GM23338 (cell line): Measurements from ENCODE around the gene CLEC3A. TPM values are rescaled to one million over a fixed set of nuclear protein-coding genes. Genes with fewer than 3 reads are reported as not detected.

Experiments used
- ATAC-seq: fragments of 200-7000 bp; cut with Tn5 transposase; 3 replicates; pipeline ENCODE4 v1.9.1; 2020
- DNase-seq: peaks from one replicate; pipeline ENCODE4 v3.0.0-alpha.2; 2015; ENCODE audit warnings: low spot score
- H2AFZ ChIP-seq: fragments of 200-600 bp; sonication (generic); 2 replicates; pipeline ENCODE4 v1.8.0; 2016; ENCODE audit warnings: antibody characterized with exemption, mild to moderate bottlenecking, moderate library complexity
- H3F3A ChIP-seq: fragments of 200-600 bp; sonication (generic); replicated peaks from 2 replicates; pipeline ENCODE4 v1.8.0; 2017; ENCODE audit warnings: antibody characterized with exemption, mixed run types, low read depth
- H3K27ac ChIP-seq: fragments of 200-600 bp; sonication (generic); 2 replicates; pipeline ENCODE4 v1.6.1; 2016; ENCODE audit warnings: low read depth
- H3K27me3 ChIP-seq: fragments of 200-600 bp; sonication (generic); 2 replicates; pipeline ENCODE4 v1.8.0; 2016; ENCODE audit warnings: mild to moderate bottlenecking, mixed run types, moderate library complexity; ENCODE audit not compliant: insufficient read depth
- H3K36me3 ChIP-seq: fragments of 200-600 bp; sonication (generic); 2 replicates; pipeline ENCODE4 v1.8.0; 2016; ENCODE audit warnings: mild to moderate bottlenecking; ENCODE audit not compliant: insufficient read depth
- H3K4me1 ChIP-seq: fragments of 200-600 bp; sonication (generic); 2 replicates; pipeline ENCODE4 v1.8.0; 2016; ENCODE audit warnings: mild to moderate bottlenecking, moderate library complexity; ENCODE audit not compliant: insufficient read depth
- H3K4me2 ChIP-seq: fragments of 200-600 bp; sonication (generic); 2 replicates; pipeline ENCODE4 v1.7.1; 2017; ENCODE audit warnings: mixed run types
- H3K4me3 ChIP-seq: fragments of 200-600 bp; sonication (generic); 2 replicates; pipeline ENCODE4 v1.6.1; 2016; ENCODE audit warnings: mixed run types
- H3K79me2 ChIP-seq: fragments of 200-600 bp; sonication (generic); replicated peaks from 2 replicates; pipeline ENCODE4 v1.8.0; 2017; ENCODE audit warnings: mild to moderate bottlenecking; ENCODE audit not compliant: insufficient read depth
- H3K9me2 ChIP-seq: fragments of 200-600 bp; sonication (generic); 2 replicates; pipeline ENCODE4 v1.8.0; 2017; ENCODE audit not compliant: insufficient read depth
- H4K20me1 ChIP-seq: fragments of 200-600 bp; sonication (generic); replicated peaks from 2 replicates; pipeline ENCODE4 v1.8.0; 2017; ENCODE audit warnings: mild to moderate bottlenecking; ENCODE audit not compliant: insufficient read depth
- H3K27ac Mint-ChIP-seq: 2 replicates; pipeline ENCODE4 v1.8.0; 2020; ENCODE audit warnings: inconsistent platforms, mild to moderate bottlenecking, moderate library complexity, mixed read lengths
- H3K27me3 Mint-ChIP-seq: 3 replicates; pipeline ENCODE4 v1.8.0; 2022; ENCODE audit warnings: low read depth, mild to moderate bottlenecking, moderate library complexity, mixed read lengths, inconsistent platforms; ENCODE audit not compliant: insufficient read depth, poor library complexity
- H3K36me3 Mint-ChIP-seq: 3 replicates; pipeline ENCODE4 v1.8.0; 2021; ENCODE audit warnings: low read depth, mild to moderate bottlenecking, inconsistent platforms, moderate library complexity, mixed read lengths
- H3K4me1 Mint-ChIP-seq: 3 replicates; pipeline ENCODE4 v1.8.0; 2020; ENCODE audit warnings: mild to moderate bottlenecking, inconsistent platforms, mixed read lengths
- H3K4me3 Mint-ChIP-seq: 3 replicates; pipeline ENCODE4 v1.8.0; 2021; ENCODE audit warnings: moderate library complexity, mild to moderate bottlenecking, inconsistent platforms, mixed read lengths
- H3K9me3 Mint-ChIP-seq: 3 replicates; pipeline ENCODE4 v1.8.0; 2020; ENCODE audit warnings: moderate library complexity, mild to moderate bottlenecking, inconsistent platforms, mixed read lengths
- CREB1 ChIP-seq: fragments of 250-450 bp; sonication (Bioruptor Pico); IDR thresholded peaks from 2 replicates; pipeline ENCODE4 v1.5.0; 2020; ENCODE audit warnings: low read depth, mild to moderate bottlenecking, moderate library complexity
- EZH2 ChIP-seq: fragments of 200-600 bp; sonication (generic); IDR thresholded peaks from one replicate; pipeline ENCODE4 v1.8.0; 2017; ENCODE audit warnings: antibody characterized with exemption, mild to moderate bottlenecking, low read depth; ENCODE audit not compliant: unreplicated experiment
- JUNB ChIP-seq: IDR thresholded peaks from one replicate; pipeline ENCODE4 v1.6.1; 2016; ENCODE audit warnings: antibody characterized with exemption; ENCODE audit not compliant: unreplicated experiment
- POLR2AphosphoS5 ChIP-seq: IDR thresholded peaks from 2 replicates; pipeline ENCODE4 v1.6.1; 2016; ENCODE audit warnings: antibody characterized with exemption, low read depth
- ZNF114 ChIP-seq: fragments of 250-450 bp; sonication (Bioruptor Pico); IDR thresholded peaks from 2 replicates; pipeline ENCODE4 v1.5.0; 2020; ENCODE audit warnings: mild to moderate bottlenecking, moderate library complexity
- ZNF331 ChIP-seq: fragments of 250-450 bp; sonication (Bioruptor Pico); IDR thresholded peaks from 2 replicates; pipeline ENCODE4 v1.5.0; 2020; ENCODE audit warnings: low read depth, mild to moderate bottlenecking, moderate library complexity
- polyA plus RNA-seq: library from polyadenylated mRNA; unstranded; fragments of >200 nt; fragmentation: Nextera tagmentation; extraction: Ambion mirVana; gene quantifications from 2 replicates; pipeline ENCODE4 v1.2.1, GENCODE V29; 2016
- total RNA-seq: library from RNA; depleted of rRNA; stranded (reverse); fragments of >200 nt; shearing (Covaris generic); gene quantifications from 2 replicates; pipeline ENCODE4 v1.2.3, GENCODE V29; 2014
- TF ChIP-seq, protein P1 (sequence below): IDR thresholded peaks from one replicate; pipeline ENCODE4 v1.6.1; 2018; ENCODE audit warnings: antibody characterized with exemption; ENCODE audit not compliant: unreplicated experiment
- TF ChIP-seq, protein P2 (sequence below): IDR thresholded peaks from 2 replicates; pipeline ENCODE4 v1.6.1; 2016; ENCODE audit warnings: antibody characterized with exemption
- TF ChIP-seq, protein P3 (sequence below), 2 experiments: fragments of 200-600 bp in 1 of 2; sonication (generic) in 1 of 2; conservative IDR thresholded peaks; 2 replicates each; pipeline versions ENCODE4 v1.5.1 to v1.6.1; 2016 to 2017; ENCODE audit warnings: antibody characterized with exemption in 2 of 2, low read depth in 2 of 2, mild to moderate bottlenecking in 2 of 2, moderate library complexity in 1 of 2

Gene CLEC3A
- total and polyA plus RNA-seq, 2 experiments from 2014 or later, result not detected

DNA sequence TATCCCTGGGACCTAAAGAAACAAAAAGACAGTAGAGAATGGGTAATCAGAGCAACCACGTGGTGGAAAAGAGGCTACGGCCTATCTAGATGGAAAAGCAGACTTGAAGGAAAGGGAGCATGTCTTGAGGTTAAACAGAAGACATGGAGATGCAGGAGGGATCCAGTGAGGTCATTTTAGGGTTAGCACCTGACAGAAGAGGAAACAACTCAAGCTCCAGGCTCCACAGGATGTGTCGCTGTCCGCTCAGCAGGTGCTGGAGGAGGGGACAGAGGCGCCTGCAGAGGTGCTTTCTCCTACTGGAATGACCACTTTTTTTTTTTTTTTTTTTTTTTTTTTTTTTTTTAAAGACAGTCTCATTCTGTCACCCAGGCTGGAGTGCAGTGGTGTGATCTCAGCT lies 47.5 kb upstream of the CLEC3A start:
- H3K4me1 Mint-ChIP-seq, result peaks cover 30% of the 10 kb centered on the region
- Histone ChIP-seq H3K36me3 (no peaks in the 10 kb centered on the region), H3K4me1 (peaks cover 25% of the 10 kb centered on the region), H3K4me2 (no peak overlapping the region), H4K20me1 (no peaks in the 10 kb centered on the region; the same call in 1 of the 2 replicates), H3K27me3 (no peaks in the 10 kb centered on the region), H3K9me2 (peaks cover 7% of the 10 kb centered on the region), H3F3A (no peaks in the 10 kb centered on the region), H3K27ac (no peak overlapping the region), H3K79me2 (no peaks in the 10 kb centered on the region), H2AFZ (no peak overlapping the region), H3K4me3 (no peak overlapping the region)
- ATAC-seq, result peak; percentile 40
- peaks cover 3% of the 10 kb centered on the region for H3K27me3 Mint-ChIP-seq
- TF ChIP-seq EZH2, result no peak
- TF ChIP-seq, protein P1, sequence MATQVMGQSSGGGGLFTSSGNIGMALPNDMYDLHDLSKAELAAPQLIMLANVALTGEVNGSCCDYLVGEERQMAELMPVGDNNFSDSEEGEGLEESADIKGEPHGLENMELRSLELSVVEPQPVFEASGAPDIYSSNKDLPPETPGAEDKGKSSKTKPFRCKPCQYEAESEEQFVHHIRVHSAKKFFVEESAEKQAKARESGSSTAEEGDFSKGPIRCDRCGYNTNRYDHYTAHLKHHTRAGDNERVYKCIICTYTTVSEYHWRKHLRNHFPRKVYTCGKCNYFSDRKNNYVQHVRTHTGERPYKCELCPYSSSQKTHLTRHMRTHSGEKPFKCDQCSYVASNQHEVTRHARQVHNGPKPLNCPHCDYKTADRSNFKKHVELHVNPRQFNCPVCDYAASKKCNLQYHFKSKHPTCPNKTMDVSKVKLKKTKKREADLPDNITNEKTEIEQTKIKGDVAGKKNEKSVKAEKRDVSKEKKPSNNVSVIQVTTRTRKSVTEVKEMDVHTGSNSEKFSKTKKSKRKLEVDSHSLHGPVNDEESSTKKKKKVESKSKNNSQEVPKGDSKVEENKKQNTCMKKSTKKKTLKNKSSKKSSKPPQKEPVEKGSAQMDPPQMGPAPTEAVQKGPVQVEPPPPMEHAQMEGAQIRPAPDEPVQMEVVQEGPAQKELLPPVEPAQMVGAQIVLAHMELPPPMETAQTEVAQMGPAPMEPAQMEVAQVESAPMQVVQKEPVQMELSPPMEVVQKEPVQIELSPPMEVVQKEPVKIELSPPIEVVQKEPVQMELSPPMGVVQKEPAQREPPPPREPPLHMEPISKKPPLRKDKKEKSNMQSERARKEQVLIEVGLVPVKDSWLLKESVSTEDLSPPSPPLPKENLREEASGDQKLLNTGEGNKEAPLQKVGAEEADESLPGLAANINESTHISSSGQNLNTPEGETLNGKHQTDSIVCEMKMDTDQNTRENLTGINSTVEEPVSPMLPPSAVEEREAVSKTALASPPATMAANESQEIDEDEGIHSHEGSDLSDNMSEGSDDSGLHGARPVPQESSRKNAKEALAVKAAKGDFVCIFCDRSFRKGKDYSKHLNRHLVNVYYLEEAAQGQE, result peak; percentile 73
- peak; percentile 68 for DNase-seq
- peaks cover 24% of the 10 kb centered on the region for H3K36me3 Mint-ChIP-seq
- no peaks in the 10 kb centered on the region for H3K9me3 Mint-ChIP-seq
- no peak overlapping the region for H3K4me3 Mint-ChIP-seq
- H3K27ac Mint-ChIP-seq, result no peak overlapping the region

DNA sequence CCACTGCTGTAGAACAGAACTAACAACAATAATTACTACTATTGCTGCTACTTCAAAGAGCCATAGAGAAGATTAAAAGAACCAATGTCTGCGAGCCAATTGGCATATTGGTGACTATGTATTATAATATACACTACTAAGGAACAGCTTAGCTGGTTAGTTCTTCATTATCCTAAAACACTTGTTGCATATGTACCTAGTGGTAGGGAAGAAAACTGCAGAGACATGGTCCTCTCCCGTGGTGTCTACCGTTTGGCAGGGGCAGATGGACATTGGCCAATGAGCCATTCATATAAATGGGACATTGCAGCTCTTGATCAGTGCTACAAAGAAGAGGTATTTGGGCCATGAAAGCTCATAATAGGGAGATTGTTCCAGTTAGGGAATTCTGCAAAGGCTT lies 46.4 kb upstream of the CLEC3A start:
- Mint-ChIP-seq H3K36me3 (peaks cover 24% of the 10 kb centered on the region), H3K27ac (no peak overlapping the region), H3K4me3 (no peak overlapping the region), H3K9me3 (no peaks in the 10 kb centered on the region), H3K4me1 (peaks cover 21% of the 10 kb centered on the region), H3K27me3 (peaks cover 3% of the 10 kb centered on the region)
- no peaks in the 10 kb centered on the region for H3K36me3 ChIP-seq
- H3K27me3 ChIP-seq, result no peaks in the 10 kb centered on the region
- H3F3A ChIP-seq, result no peaks in the 10 kb centered on the region
- no peak overlapping the region for H3K27ac ChIP-seq
- ATAC-seq (no peak), DNase-seq (no peak)
- no peak overlapping the region for H3K4me3 ChIP-seq
- peaks cover 7% of the 10 kb centered on the region for H3K9me2 ChIP-seq
- H3K4me1 ChIP-seq, result peaks cover 18% of the 10 kb centered on the region
- H2AFZ ChIP-seq, result no peak overlapping the region
- TF ChIP-seq EZH2 (no peak), ZNF114 (CRISPR knock-in tag) (no peak)
- TF ChIP-seq, protein P2, sequence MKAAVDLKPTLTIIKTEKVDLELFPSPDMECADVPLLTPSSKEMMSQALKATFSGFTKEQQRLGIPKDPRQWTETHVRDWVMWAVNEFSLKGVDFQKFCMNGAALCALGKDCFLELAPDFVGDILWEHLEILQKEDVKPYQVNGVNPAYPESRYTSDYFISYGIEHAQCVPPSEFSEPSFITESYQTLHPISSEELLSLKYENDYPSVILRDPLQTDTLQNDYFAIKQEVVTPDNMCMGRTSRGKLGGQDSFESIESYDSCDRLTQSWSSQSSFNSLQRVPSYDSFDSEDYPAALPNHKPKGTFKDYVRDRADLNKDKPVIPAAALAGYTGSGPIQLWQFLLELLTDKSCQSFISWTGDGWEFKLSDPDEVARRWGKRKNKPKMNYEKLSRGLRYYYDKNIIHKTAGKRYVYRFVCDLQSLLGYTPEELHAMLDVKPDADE, result no peak
- H3K4me2 ChIP-seq, result no peak overlapping the region
- H3K79me2 ChIP-seq, result no peaks in the 10 kb centered on the region
- no peaks in the 10 kb centered on the region; the same call in 1 of the 2 replicates for H4K20me1 ChIP-seq

DNA sequence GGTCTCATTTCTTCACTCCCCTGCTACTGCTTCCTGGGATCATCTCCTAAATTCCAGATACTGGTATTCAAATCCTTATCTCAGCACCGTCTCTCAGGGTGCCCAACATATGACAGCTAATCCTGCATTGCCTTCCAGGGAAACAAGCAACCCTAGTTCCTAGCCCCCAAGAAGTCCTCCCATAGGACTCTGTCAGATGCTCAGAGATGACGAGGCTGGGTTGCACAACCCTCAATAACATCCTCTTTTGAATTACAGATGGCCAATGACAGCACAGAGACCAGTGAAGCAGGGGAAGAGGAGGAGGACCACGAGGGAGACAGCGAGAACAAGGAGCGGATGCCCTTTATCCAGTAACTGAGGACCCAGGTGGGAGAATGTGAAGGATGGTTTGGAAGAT lies 45.0 kb upstream of the CLEC3A start:
- Histone ChIP-seq H2AFZ (no peak overlapping the region), H3K4me2 (no peak overlapping the region), H3K9me2 (peaks cover 7% of the 10 kb centered on the region), H3K27ac (no peak overlapping the region), H3K79me2 (no peaks in the 10 kb centered on the region), H3K4me3 (no peak overlapping the region), H3K4me1 (peaks cover 8% of the 10 kb centered on the region), H3K36me3 (no peaks in the 10 kb centered on the region), H3K27me3 (no peaks in the 10 kb centered on the region), H4K20me1 (no peaks in the 10 kb centered on the region; the same call in 1 of the 2 replicates), H3F3A (no peaks in the 10 kb centered on the region)
- Mint-ChIP-seq H3K9me3 (no peaks in the 10 kb centered on the region), H3K36me3 (peaks cover 24% of the 10 kb centered on the region), H3K4me3 (no peak overlapping the region), H3K4me1 (peaks cover 11% of the 10 kb centered on the region), H3K27ac (no peak overlapping the region; the same call in 1 of the 2 replicates), H3K27me3 (peaks cover 3% of the 10 kb centered on the region)
- ATAC-seq, result no peak
- DNase-seq, result no peak
- TF ChIP-seq EZH2, result no peak
- TF ChIP-seq CREB1, result no peak
- no peak for TF ChIP-seq ZNF331 (CRISPR knock-in tag)
- TF ChIP-seq, protein P3, sequence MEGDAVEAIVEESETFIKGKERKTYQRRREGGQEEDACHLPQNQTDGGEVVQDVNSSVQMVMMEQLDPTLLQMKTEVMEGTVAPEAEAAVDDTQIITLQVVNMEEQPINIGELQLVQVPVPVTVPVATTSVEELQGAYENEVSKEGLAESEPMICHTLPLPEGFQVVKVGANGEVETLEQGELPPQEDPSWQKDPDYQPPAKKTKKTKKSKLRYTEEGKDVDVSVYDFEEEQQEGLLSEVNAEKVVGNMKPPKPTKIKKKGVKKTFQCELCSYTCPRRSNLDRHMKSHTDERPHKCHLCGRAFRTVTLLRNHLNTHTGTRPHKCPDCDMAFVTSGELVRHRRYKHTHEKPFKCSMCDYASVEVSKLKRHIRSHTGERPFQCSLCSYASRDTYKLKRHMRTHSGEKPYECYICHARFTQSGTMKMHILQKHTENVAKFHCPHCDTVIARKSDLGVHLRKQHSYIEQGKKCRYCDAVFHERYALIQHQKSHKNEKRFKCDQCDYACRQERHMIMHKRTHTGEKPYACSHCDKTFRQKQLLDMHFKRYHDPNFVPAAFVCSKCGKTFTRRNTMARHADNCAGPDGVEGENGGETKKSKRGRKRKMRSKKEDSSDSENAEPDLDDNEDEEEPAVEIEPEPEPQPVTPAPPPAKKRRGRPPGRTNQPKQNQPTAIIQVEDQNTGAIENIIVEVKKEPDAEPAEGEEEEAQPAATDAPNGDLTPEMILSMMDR (conservative IDR thresholded peaks at IDR 0.05; ENCODE audit: low read depth in 2 of 2), result no peak
- TF ChIP-seq JUNB, result no peak
- TF ChIP-seq, protein P2, result no peak
- no peak for TF ChIP-seq POLR2AphosphoS5
